ENCODE results near the gene ABI3BP.

The ABI3BP gene

DNA sequence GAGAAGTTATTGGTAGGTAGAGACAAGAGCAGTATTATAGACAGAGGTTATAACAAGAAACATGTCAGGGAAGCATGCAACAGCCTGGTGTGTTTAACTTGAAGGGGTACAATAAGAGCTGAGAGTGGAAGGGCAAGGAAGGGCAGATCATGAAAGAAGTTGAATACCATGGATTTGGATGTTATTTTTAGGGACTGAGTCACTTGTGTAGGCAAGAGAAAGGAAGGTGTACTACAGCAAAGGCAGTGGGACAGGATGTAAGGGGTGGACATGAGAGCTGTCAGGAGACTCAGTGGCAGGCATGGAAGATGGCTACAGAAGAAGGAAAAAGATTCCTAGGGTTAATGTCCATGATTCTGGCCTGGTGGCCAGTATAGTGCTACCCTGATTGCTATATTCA is 217.6 kb downstream of the ABI3BP start:
- H3K4me1 Mint-ChIP-seq, result peaks cover 11% of the 10 kb centered on the region
- no peaks in the 10 kb centered on the region for H3K36me3 Mint-ChIP-seq (ENCODE audit: low read depth)
- H3K9me3 Mint-ChIP-seq, result no peaks in the 10 kb centered on the region
- no peak overlapping the region for H3K4me3 Mint-ChIP-seq
- no peak overlapping the region for H3K27ac Mint-ChIP-seq
- no peaks in the 10 kb centered on the region for H3K27me3 Mint-ChIP-seq (ENCODE audit: low read depth)
- TF ChIP-seq, protein P1, sequence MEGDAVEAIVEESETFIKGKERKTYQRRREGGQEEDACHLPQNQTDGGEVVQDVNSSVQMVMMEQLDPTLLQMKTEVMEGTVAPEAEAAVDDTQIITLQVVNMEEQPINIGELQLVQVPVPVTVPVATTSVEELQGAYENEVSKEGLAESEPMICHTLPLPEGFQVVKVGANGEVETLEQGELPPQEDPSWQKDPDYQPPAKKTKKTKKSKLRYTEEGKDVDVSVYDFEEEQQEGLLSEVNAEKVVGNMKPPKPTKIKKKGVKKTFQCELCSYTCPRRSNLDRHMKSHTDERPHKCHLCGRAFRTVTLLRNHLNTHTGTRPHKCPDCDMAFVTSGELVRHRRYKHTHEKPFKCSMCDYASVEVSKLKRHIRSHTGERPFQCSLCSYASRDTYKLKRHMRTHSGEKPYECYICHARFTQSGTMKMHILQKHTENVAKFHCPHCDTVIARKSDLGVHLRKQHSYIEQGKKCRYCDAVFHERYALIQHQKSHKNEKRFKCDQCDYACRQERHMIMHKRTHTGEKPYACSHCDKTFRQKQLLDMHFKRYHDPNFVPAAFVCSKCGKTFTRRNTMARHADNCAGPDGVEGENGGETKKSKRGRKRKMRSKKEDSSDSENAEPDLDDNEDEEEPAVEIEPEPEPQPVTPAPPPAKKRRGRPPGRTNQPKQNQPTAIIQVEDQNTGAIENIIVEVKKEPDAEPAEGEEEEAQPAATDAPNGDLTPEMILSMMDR (IDR thresholded peaks at IDR 0.05; ENCODE audit: unreplicated experiment in 3 of 3), result no peak

DNA sequence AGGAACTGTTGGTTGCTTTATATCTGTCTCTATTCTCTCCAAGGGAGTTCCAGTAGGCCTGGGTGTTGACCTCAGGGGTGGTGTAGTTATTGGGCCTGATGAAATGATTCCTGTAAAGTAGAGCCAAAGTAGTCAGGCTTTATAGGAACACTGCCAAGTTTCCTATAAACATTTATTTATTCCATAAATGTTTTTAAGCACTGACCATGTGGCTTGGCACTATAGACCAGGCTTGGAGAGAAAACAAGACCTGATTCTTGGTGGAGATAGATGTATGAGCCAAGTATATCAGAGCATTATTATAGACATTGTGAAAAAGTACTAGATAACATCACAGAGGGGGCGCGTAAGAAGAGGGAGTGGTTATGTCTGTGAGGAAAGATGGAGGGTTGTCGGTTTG is 218.0 kb downstream of the ABI3BP start:
- Mint-ChIP-seq H3K4me3 (no peak overlapping the region), H3K4me1 (peaks cover 11% of the 10 kb centered on the region), H3K36me3 (ENCODE audit: low read depth) (no peaks in the 10 kb centered on the region), H3K27ac (no peak overlapping the region), H3K9me3 (no peaks in the 10 kb centered on the region), H3K27me3 (ENCODE audit: low read depth) (no peaks in the 10 kb centered on the region)
- TF ChIP-seq, protein P1 (IDR thresholded peaks at IDR 0.05; ENCODE audit: unreplicated experiment in 3 of 3), result no peak

DNA sequence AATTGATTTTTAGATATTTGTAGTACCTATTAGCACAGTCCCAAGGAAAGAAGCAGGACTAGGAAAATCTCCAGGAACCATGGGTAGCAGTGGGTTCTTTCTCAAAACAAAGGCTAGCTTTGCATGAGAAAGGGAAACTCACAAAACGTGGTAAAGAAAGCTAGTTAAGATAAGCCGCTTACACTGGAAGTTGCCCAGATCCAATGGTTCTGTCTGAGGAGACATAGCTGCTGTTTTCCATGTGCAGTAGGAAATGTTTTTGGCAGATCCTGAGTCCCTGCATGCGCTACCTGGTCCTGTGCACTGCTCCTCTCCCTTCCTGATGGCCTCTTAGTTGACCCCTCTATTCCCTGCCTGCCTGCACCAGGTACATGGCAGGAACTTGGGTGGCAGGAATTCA is 223.5 kb downstream of the ABI3BP start:
- Mint-ChIP-seq H3K9me3 (no peaks in the 10 kb centered on the region), H3K27me3 (ENCODE audit: low read depth) (no peaks in the 10 kb centered on the region), H3K4me3 (no peak overlapping the region), H3K4me1 (peaks cover 2% of the 10 kb centered on the region), H3K36me3 (ENCODE audit: low read depth) (no peaks in the 10 kb centered on the region), H3K27ac (no peak overlapping the region)
- TF ChIP-seq, protein P1 (IDR thresholded peaks at IDR 0.05; ENCODE audit: unreplicated experiment in 3 of 3), result no peak

DNA sequence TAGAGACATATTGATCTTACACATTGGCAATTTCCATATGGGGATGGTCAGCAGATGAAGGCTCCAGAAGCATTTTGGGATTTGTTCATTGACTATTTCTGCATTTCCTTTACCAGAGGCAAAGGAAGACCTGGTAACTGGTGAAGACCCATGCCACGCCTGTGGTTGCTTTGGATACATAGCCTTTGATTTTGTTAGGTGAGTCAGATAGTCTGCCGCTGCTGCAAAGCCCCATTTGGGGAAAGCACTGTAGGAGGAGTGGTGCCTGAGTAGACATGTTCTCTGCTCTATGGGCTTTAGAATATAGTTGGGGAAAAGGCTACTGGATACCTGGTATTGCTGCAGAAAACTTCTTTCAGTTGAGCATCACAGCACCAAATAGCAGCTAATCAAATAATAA is 227.2 kb downstream of the ABI3BP start:
- no peaks in the 10 kb centered on the region for H3K9me3 Mint-ChIP-seq
- TF ChIP-seq, protein P1 (IDR thresholded peaks at IDR 0.05; ENCODE audit: unreplicated experiment in 3 of 3), result no peak
- no peak overlapping the region for H3K27ac Mint-ChIP-seq
- H3K4me1 Mint-ChIP-seq, result peaks cover 25% of the 10 kb centered on the region
- H3K36me3 Mint-ChIP-seq (ENCODE audit: low read depth), result no peaks in the 10 kb centered on the region
- H3K27me3 Mint-ChIP-seq (ENCODE audit: low read depth), result no peaks in the 10 kb centered on the region
- no peak overlapping the region for H3K4me3 Mint-ChIP-seq

DNA sequence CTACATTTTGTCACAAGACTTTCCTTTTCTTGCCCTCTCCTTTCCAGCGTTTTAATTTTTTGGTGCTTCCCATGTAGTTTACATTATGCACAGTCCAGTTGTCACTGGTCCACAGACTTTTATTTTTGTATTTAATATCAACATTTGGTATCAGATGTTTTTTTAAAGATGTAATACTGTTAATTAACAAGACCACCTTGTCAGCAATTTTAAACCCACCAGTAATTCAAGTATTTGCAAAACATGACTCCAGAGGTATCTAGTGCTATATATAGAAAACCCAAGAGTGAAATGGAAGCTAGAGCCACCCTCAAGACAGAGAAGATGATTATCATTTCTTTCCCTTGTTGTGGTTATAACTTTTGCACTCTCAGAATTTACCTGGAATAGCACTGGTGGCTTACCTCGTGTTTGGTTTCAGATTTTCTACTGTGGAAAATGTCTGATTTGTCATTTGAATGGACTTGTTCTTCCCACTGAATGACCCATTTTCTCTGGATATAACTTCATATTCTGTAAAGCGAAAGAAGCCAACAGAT is 227.7 kb downstream of the ABI3BP start:
- H3K4me1 Mint-ChIP-seq, result peaks cover 31% of the 10 kb centered on the region

GRCh38 chr3:100761951-100762350 is 231.3 kb downstream of the ABI3BP start:
- TF ChIP-seq, protein P1 (IDR thresholded peaks at IDR 0.05; ENCODE audit: unreplicated experiment in 3 of 3), result no peak
- no peaks in the 10 kb centered on the region for H3K27me3 Mint-ChIP-seq (ENCODE audit: low read depth)
- peak overlapping the region; percentile 49 to 93 (median 58) for H3K27ac Mint-ChIP-seq
- H3K4me1 Mint-ChIP-seq, result peaks cover 67% of the 10 kb centered on the region
- H3K9me3 Mint-ChIP-seq, result no peaks in the 10 kb centered on the region
- H3K36me3 Mint-ChIP-seq (ENCODE audit: low read depth), result no peaks in the 10 kb centered on the region
- no peak overlapping the region for H3K4me3 Mint-ChIP-seq

More for the DNA sequence above, 227.7 kb downstream of the ABI3BP start:
- H3K9me3 Mint-ChIP-seq, result no peaks in the 10 kb centered on the region
- no peaks in the 10 kb centered on the region for H3K36me3 Mint-ChIP-seq (ENCODE audit: low read depth)
- no peak overlapping the region for H3K4me3 Mint-ChIP-seq
- H3K27me3 Mint-ChIP-seq (ENCODE audit: low read depth), result no peaks in the 10 kb centered on the region
- no peak overlapping the region for H3K27ac Mint-ChIP-seq
- TF ChIP-seq, protein P1 (IDR thresholded peaks at IDR 0.05; ENCODE audit: unreplicated experiment in 3 of 3), result no peak
